Esophagus muscularis mucosa (tissue), 4 donors: ENCODE measurements around the gene PIM3. TPM values are rescaled to one million over a fixed set of nuclear protein-coding genes. Genes with fewer than 3 reads are reported as not detected.

Experiments
- DNase-seq: peaks from one replicate; pipeline ENCODE4 v3.0.0-alpha.2; 2017; ENCODE audit errors: extremely low spot score
- H3K27ac ChIP-seq, 4 donors: fragments of 200-600 bp; sonication (generic); replicated peaks in 1 of 4; 1 replicate in 3 of 4; 2 replicates in 1 of 4; pipeline ENCODE4 v1.5.1; 2016 to 2019; ENCODE audit warnings: mild to moderate bottlenecking in 1 of 4
- H3K27me3 ChIP-seq, 4 donors: fragments of 200-600 bp; sonication (generic); one replicate each; pipeline versions ENCODE4 v1.5.1 to v1.6.0; 2016 to 2019
- H3K36me3 ChIP-seq, 4 donors: fragments of 200-600 bp; sonication (generic); one replicate each; pipeline ENCODE4 v1.5.1; 2016 to 2019
- H3K4me1 ChIP-seq, 4 donors: fragments of 200-600 bp; sonication (generic); one replicate each; pipeline ENCODE4 v1.5.1; 2016 to 2019
- H3K4me3 ChIP-seq, 4 donors: fragments of 200-600 bp; sonication (generic); 1 replicate in 2 of 4; 2 replicates in 2 of 4; pipeline ENCODE4 v1.5.1; 2016 to 2019; ENCODE audit warnings: mild to moderate bottlenecking in 4 of 4, moderate library complexity in 1 of 4
- H3K9me3 ChIP-seq, 4 donors: fragments of 200-600 bp; sonication (generic); 1 replicate in 3 of 4; 2 replicates in 1 of 4; pipeline ENCODE4 v1.5.1; 2016 to 2019
- CTCF ChIP-seq, 3 experiments: fragments of 200-600 bp in 2 of 3; fragments of 450-650 bp in 1 of 3; sonication (generic) in 2 of 3; IDR thresholded peaks; one replicate each; pipeline ENCODE4 v1.5.1; 2017 to 2019; ENCODE audit warnings: antibody characterized with exemption in 3 of 3, mild to moderate bottlenecking in 2 of 3, moderate library complexity in 1 of 3
- EP300 ChIP-seq: sonication (generic); formaldehyde crosslinking; IDR thresholded peaks from one replicate; pipeline ENCODE4 v1.6.1; 2017; ENCODE audit warnings: antibody characterized with exemption
- POLR2A ChIP-seq: fragments of 450-650 bp; IDR thresholded peaks from one replicate; pipeline ENCODE4 v1.6.1; 2017; ENCODE audit warnings: antibody characterized with exemption, moderate library complexity, mild to moderate bottlenecking, low read depth
- POLR2AphosphoS5 ChIP-seq, 2 donors: sonication (generic); formaldehyde crosslinking; IDR thresholded peaks; one replicate each; pipeline ENCODE4 v1.6.1; 2017; ENCODE audit warnings: antibody characterized with exemption in 2 of 2
- WGBS: methylation state at CpG from one replicate; pipeline ENCODE4 v1.1.5; 2018; 5-methylcytosine and 5-hydroxymethylcytosine counted together
- intact Hi-C: fragments of 100-400 bp; cut with DNase I; formaldehyde crosslinking; loops from one replicate; pipeline ENCODE4 v1.15.1; 2023
- total RNA-seq, 4 donors: library from RNA; depleted of rRNA; stranded (reverse); fragments of >200 nt; gene quantifications; one replicate each; pipeline versions ENCODE4 v1.1.0 to v1.2.1, GENCODE V29; 2016

PIM3 gene
- total RNA-seq, 4 donors from 2014 or later = 36.1 to 106 (median 56.5) TPM

GRCh38 chr22:49926916-49927315 lies 33.7 kb upstream of the PIM3 start:
- no peaks in the 10 kb centered on the region for H3K9me3 ChIP-seq
- peaks cover 7 to 36% (median 25%) of the 10 kb centered on the region in 4 donors for H3K36me3 ChIP-seq
- TF ChIP-seq POLR2A = no peak
- TF ChIP-seq CTCF (IDR thresholded peaks at IDR 0.05) = no peak
- TF ChIP-seq POLR2AphosphoS5 (IDR thresholded peaks at IDR 0.05) = no peak
- no peak for TF ChIP-seq EP300

GRCh38 chr22:49927483-49928184 lies 32.9 kb upstream of the PIM3 start:
- 92% methylated on average over 17 of the region's 26 CpGs for WGBS
- peaks cover 0 to 20% (median 8%) of the 10 kb centered on the region in 4 donors for H3K27me3 ChIP-seq
- peaks cover 7 to 35% (median 23%) of the 10 kb centered on the region in 4 donors for H3K36me3 ChIP-seq
- TF ChIP-seq POLR2AphosphoS5 (IDR thresholded peaks at IDR 0.05) (no peak), EP300 (no peak), CTCF (IDR thresholded peaks at IDR 0.05) (no peak), POLR2A (no peak)
- no peaks in the 10 kb centered on the region for H3K9me3 ChIP-seq
- DNase-seq = no peak
- peaks cover 28 to 51% (median 46%) of the 10 kb centered on the region in 4 donors for H3K4me1 ChIP-seq
- intact Hi-C loops = no loop called here
- H3K27ac ChIP-seq = no peak overlapping the region
- no peak overlapping the region for H3K4me3 ChIP-seq

More at GRCh38 chr22:49926916-49927315, 33.7 kb upstream of the PIM3 start:
- intact Hi-C loops = no loop called here
- peaks cover 0 to 20% (median 8%) of the 10 kb centered on the region in 4 donors for H3K27me3 ChIP-seq
- H3K27ac ChIP-seq = no peak overlapping the region
- 77% methylated on average over 17 of the region's 18 CpGs for WGBS
- no peak for DNase-seq
- H3K4me1 ChIP-seq = peaks cover 21 to 46% (median 41%) of the 10 kb centered on the region in 4 donors
- no peak overlapping the region for H3K4me3 ChIP-seq

DNA sequence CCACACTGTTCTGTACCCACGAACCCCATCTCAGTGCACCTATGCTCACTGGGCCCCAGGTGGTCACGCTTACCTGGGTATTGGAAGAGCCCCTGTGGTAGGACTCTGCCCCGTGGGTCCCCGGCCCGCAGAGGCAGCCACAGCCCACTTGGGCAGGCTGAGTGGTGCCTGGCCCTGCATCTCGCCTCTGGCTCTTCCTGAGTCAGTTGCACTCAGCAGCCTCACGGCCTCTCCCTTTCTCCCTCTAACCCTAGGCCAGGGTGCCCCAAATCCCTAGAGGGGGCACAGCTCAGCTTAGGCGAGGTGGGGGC lies 32.4 kb upstream of the PIM3 start:
- peaks cover 7 to 34% (median 23%) of the 10 kb centered on the region in 4 donors for H3K36me3 ChIP-seq
- peaks cover 0 to 20% (median 8%) of the 10 kb centered on the region in 4 donors for H3K27me3 ChIP-seq
- no peak for DNase-seq
- H3K9me3 ChIP-seq = no peaks in the 10 kb centered on the region
- TF ChIP-seq POLR2AphosphoS5 (IDR thresholded peaks at IDR 0.05) (no peak), POLR2A (no peak), EP300 (no peak), CTCF (IDR thresholded peaks at IDR 0.05) (no peak)
- WGBS = 86% methylated on average over 4 of the region's 8 CpGs
- intact Hi-C loops = no loop called here
- no peak overlapping the region for H3K4me3 ChIP-seq
- no peak overlapping the region for H3K27ac ChIP-seq
- peaks cover 33 to 51% (median 46%) of the 10 kb centered on the region in 4 donors for H3K4me1 ChIP-seq

DNA sequence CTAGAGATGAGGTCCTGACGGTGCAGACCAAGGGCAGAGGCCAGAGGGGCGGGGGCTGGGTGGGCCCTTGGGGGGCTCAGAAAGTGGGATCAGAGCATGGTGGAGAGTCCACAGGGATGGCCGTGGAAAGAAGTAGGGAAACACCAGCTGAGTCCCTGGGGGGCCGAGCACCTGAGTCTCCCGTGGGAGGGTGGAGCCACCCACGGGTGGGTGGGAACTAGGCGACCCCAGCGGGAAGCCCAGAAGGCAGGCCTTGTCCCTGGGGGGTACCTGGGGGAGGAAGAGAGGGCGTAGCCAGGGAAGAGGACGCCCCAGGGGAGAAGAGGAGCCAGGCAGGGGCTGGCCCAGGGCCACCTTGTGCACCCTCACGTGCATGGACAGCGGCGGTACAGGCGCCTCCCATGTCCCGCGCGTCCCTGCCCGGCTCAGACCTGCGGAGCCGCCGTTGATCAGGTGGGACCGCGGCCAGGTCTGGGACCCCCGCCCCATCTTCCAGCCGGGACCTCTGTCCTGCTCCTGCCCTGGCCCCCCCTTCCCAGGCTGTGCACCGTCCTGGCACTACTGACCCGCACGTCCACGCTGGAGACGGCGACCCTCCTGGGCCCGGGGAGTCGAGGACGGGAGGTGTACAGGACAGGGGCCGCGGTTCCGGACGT lies 31.9 kb upstream of the PIM3 start:
- TF ChIP-seq POLR2A (no peak), EP300 (no peak), POLR2AphosphoS5 (IDR thresholded peaks at IDR 0.05) (no peak), CTCF (IDR thresholded peaks at IDR 0.05) (no peak)
- intact Hi-C loops = loop anchor here (1.0 kb wide), 1 partner anchor 102 kb away; no protein-coding TSS in a partner anchor
- no peak overlapping the region for H3K27ac ChIP-seq

More for the DNA sequence above, 31.9 kb upstream of the PIM3 start:
- H3K9me3 ChIP-seq = no peaks in the 10 kb centered on the region
- H3K27me3 ChIP-seq = peaks cover 0 to 20% (median 8%) of the 10 kb centered on the region in 4 donors
- DNase-seq = no peak
- peaks cover 38 to 51% (median 48%) of the 10 kb centered on the region in 4 donors for H3K4me1 ChIP-seq
- WGBS = 61% methylated on average over 11 of the region's 38 CpGs
- peaks cover 7 to 30% (median 22%) of the 10 kb centered on the region in 4 donors for H3K36me3 ChIP-seq
- H3K4me3 ChIP-seq = no peak overlapping the region
